B cell (primary cell): ENCODE results near the gene TAF4. TPM values are rescaled to one million over a fixed set of nuclear protein-coding genes. Genes with fewer than 3 reads are reported as not detected.

Experiments used
- ATAC-seq: fragments of 200-7000 bp; cut with Tn5 transposase; one replicate; pipeline ENCODE4 v1.10.0; 2021; ENCODE audit warnings: low read depth, mild to moderate bottlenecking, moderate number of reproducible peaks, moderate library complexity
- CTCF ChIA-PET: fragments of 350-600 bp; sonication (Branson Sonifier 250); formaldehyde crosslinking; loops from one replicate; lab custom pipeline; 2021; ENCODE audit warnings: antibody characterized with exemption, inconsistent platforms; lab: Charles Lee
- POLR2A ChIA-PET: fragments of 350-600 bp; sonication (Branson Sonifier 250); formaldehyde crosslinking; loops from one replicate; lab custom pipeline; 2021; ENCODE audit warnings: antibody characterized with exemption; lab: Charles Lee
- DNase-seq: peaks from one replicate; pipeline ENCODE4 v3.0.0; 2013
- H2AFZ ChIP-seq: 2 replicates; pipeline ENCODE4 v1.6.1; 2012; ENCODE audit warnings: mild to moderate bottlenecking, low read depth, low read length; ENCODE audit not compliant: insufficient read depth, poor library complexity, severe bottlenecking
- H3K27ac ChIP-seq, 2 donors: 1 replicate in 1 of 2; 2 replicates in 1 of 2; pipeline ENCODE4 v1.5.1; 2012 to 2013; ENCODE audit warnings: low read length in 2 of 2, mild to moderate bottlenecking in 2 of 2, moderate library complexity in 1 of 2
- H3K27me3 ChIP-seq, 4 experiments: fragments of 200-600 bp in 1 of 4; sonication (generic) in 1 of 4; replicated peaks in 1 of 4; 1 replicate in 2 of 4; 2 replicates in 2 of 4; pipeline versions ENCODE4 v1.6.1 to v1.7.0; 2013 to 2016; ENCODE audit warnings: low read length in 3 of 4, mild to moderate bottlenecking in 2 of 4, mixed read lengths in 1 of 4, moderate library complexity in 1 of 4; ENCODE audit not compliant: insufficient read depth in 4 of 4, control insufficient read depth in 3 of 4; ENCODE audit errors: control extremely low read depth in 1 of 4
- H3K36me3 ChIP-seq, 2 experiments: replicated peaks in 1 of 2; 1 replicate in 1 of 2; 2 replicates in 1 of 2; pipeline versions ENCODE4 v1.6.1 to v1.7.1; 2013; ENCODE audit warnings: low read length in 1 of 2; ENCODE audit not compliant: insufficient read depth in 2 of 2, control insufficient read depth in 1 of 2; ENCODE audit errors: control extremely low read depth in 1 of 2, extremely low read depth in 1 of 2
- H3K4me1 ChIP-seq, 2 donors: fragments of 200-600 bp in 1 of 2; sonication (generic) in 1 of 2; 1 replicate in 1 of 2; 2 replicates in 1 of 2; pipeline versions ENCODE4 v1.5.1 to v1.6.1; 2013 to 2017; ENCODE audit warnings: low read length in 2 of 2; ENCODE audit not compliant: control insufficient read depth in 2 of 2, insufficient read depth in 2 of 2
- H3K4me2 ChIP-seq: replicated peaks from 2 replicates; pipeline ENCODE3; 2012; ENCODE audit warnings: mild to moderate bottlenecking, low read depth, low read length; ENCODE audit not compliant: poor library complexity, severe bottlenecking
- H3K4me3 ChIP-seq, 5 experiments: fragments of 200-600 bp in 1 of 5; sonication (generic) in 1 of 5; 1 replicate in 3 of 5; 2 replicates in 2 of 5; pipeline versions ENCODE4 v1.5.1 to v1.7.0; 2011 to 2016; ENCODE audit warnings: low read length in 4 of 5, mild to moderate bottlenecking in 4 of 5, low read depth in 2 of 5, control low read depth in 1 of 5, moderate library complexity in 1 of 5; ENCODE audit not compliant: insufficient read depth in 1 of 5; ENCODE audit errors: control extremely low read depth in 1 of 5, extremely low read depth in 1 of 5
- H3K79me2 ChIP-seq: fragments of 200-600 bp; sonication (generic); one replicate; pipeline ENCODE4 v1.6.0; 2016; ENCODE audit warnings: low read length; ENCODE audit not compliant: control insufficient read depth, insufficient read depth
- H3K9ac ChIP-seq: fragments of 200-600 bp; sonication (generic); 2 replicates; pipeline ENCODE4 v1.6.1; 2017; ENCODE audit warnings: mild to moderate bottlenecking, low read length, moderate library complexity
- H3K9me3 ChIP-seq, 3 donors: one replicate each; pipeline versions ENCODE4 v1.6.1 to v1.7.1; 2013; ENCODE audit warnings: low read length in 2 of 3; ENCODE audit not compliant: control insufficient read depth in 2 of 3, insufficient read depth in 1 of 3; ENCODE audit errors: control extremely low read depth in 1 of 3
- H4K20me1 ChIP-seq: 2 replicates; pipeline ENCODE4 v1.6.0; 2012; ENCODE audit warnings: mild to moderate bottlenecking, low read length; ENCODE audit not compliant: insufficient read depth, control insufficient read depth, poor library complexity, severe bottlenecking
- H3K27ac Mint-ChIP-seq: one replicate; pipeline ENCODE4 v1.8.0; 2021; ENCODE audit warnings: mixed read lengths
- H3K27me3 Mint-ChIP-seq: one replicate; pipeline ENCODE4 v1.8.0; 2021; ENCODE audit warnings: mixed read lengths
- H3K4me1 Mint-ChIP-seq: one replicate; pipeline ENCODE4 v1.8.0; 2021; ENCODE audit warnings: mixed read lengths
- H3K4me3 Mint-ChIP-seq: one replicate; pipeline ENCODE4 v1.8.0; 2021; ENCODE audit warnings: mixed read lengths
- H3K9me3 Mint-ChIP-seq: one replicate; pipeline ENCODE4 v1.8.0; 2022; ENCODE audit warnings: mixed read lengths; ENCODE audit not compliant: insufficient read depth
- EZH2 ChIP-seq: IDR thresholded peaks from 2 replicates; pipeline ENCODE4 v1.6.1; 2012; ENCODE audit warnings: borderline replicate concordance, low read depth, mild to moderate bottlenecking, moderate library complexity, low read length; ENCODE audit not compliant: insufficient read depth, poor library complexity, severe bottlenecking
- WGBS: methylation state at CpG from one replicate; pipeline ENCODE4 v1.1.5; 2013; ENCODE audit warnings: missing lambda C conversion rate; ENCODE audit not compliant: insufficient coverage; 5-methylcytosine and 5-hydroxymethylcytosine counted together
- intact Hi-C: fragments of 100-400 bp; cut with micrococcal nuclease; formaldehyde crosslinking; loops from one replicate; pipeline ENCODE4 v1.10.0; 2022
- polyA plus RNA-seq: library from polyadenylated mRNA; depleted of rRNA; stranded (reverse); fragments of >200 nt; gene quantifications from 2 replicates; pipeline ENCODE4 v1.2.3, GENCODE V29; 2012
- total RNA-seq, 2 donors: library from RNA; stranded (reverse); fragments of 120-200 nt in 1 of 2; gene quantifications; 1 replicate in 1 of 2; 2 replicates in 1 of 2; pipeline versions ENCODE4 v1.2.3 to v1.2.4, GENCODE V29; 2013 to 2022
- TF ChIP-seq, protein P1 (sequence below): fragments of 200-600 bp; IDR thresholded peaks from one replicate; pipeline ENCODE4 v1.8.0; 2022; ENCODE audit warnings: antibody characterized with exemption, mild to moderate bottlenecking

The TAF4 gene
- total and polyA plus RNA-seq, 2 donors (not counting 1 experiment from before 2014, with no cell fraction given) = 13.9 to 39.5 TPM

GRCh38 chr20:62001178-62001715 is 64.4 kb downstream of the TAF4 start:
- DNase-seq (no peak), ATAC-seq (no peak)
- no peak overlapping the region for H3K27ac ChIP-seq
- H3K27me3 Mint-ChIP-seq = no peaks in the 10 kb centered on the region
- H3K27me3 ChIP-seq = no peaks in the 10 kb centered on the region
- H3K4me1 Mint-ChIP-seq = peaks cover 2% of the 10 kb centered on the region
- intact Hi-C loops = no loop called here
- POLR2A ChIA-PET = no interaction called here
- peaks cover 3% of the 10 kb centered on the region for H3K79me2 ChIP-seq
- H2AFZ ChIP-seq = no peak overlapping the region
- 96% methylated on average over 17 of the region's 18 CpGs for WGBS
- H3K36me3 ChIP-seq = peaks cover 3 to 76% of the 10 kb centered on the region in 2 experiments
- no peaks in the 10 kb centered on the region for H3K9me3 ChIP-seq
- H4K20me1 ChIP-seq = no peaks in the 10 kb centered on the region
- H3K27ac Mint-ChIP-seq = no peak overlapping the region
- peaks cover 0 to 4% of the 10 kb centered on the region in 2 donors for H3K4me1 ChIP-seq
- H3K4me3 ChIP-seq = no peak overlapping the region
- H3K4me3 Mint-ChIP-seq = no peak overlapping the region
- no peaks in the 10 kb centered on the region for H3K9me3 Mint-ChIP-seq
- no peak overlapping the region for H3K9ac ChIP-seq
- CTCF ChIA-PET = interaction anchor here (1.8 kb wide), 1 partner anchor 10 kb away, joined by 6 read pairs; no protein-coding TSS in a partner anchor
- H3K4me2 ChIP-seq = no peak overlapping the region
- TF ChIP-seq EZH2 = no peak
- TF ChIP-seq, protein P1, sequence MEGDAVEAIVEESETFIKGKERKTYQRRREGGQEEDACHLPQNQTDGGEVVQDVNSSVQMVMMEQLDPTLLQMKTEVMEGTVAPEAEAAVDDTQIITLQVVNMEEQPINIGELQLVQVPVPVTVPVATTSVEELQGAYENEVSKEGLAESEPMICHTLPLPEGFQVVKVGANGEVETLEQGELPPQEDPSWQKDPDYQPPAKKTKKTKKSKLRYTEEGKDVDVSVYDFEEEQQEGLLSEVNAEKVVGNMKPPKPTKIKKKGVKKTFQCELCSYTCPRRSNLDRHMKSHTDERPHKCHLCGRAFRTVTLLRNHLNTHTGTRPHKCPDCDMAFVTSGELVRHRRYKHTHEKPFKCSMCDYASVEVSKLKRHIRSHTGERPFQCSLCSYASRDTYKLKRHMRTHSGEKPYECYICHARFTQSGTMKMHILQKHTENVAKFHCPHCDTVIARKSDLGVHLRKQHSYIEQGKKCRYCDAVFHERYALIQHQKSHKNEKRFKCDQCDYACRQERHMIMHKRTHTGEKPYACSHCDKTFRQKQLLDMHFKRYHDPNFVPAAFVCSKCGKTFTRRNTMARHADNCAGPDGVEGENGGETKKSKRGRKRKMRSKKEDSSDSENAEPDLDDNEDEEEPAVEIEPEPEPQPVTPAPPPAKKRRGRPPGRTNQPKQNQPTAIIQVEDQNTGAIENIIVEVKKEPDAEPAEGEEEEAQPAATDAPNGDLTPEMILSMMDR = no peak

- WGBS = 84% methylated on average over 18 of the region's 19 CpGs
Observed at GRCh38 chr20:61998343-61999121, 67.1 kb downstream of the TAF4 start.

More at GRCh38 chr20:61998343-61999121, 67.1 kb downstream of the TAF4 start:
- H3K4me2 ChIP-seq = no peak overlapping the region
- CTCF ChIA-PET = no interaction called here
- Mint-ChIP-seq H3K9me3 (no peaks in the 10 kb centered on the region), H3K4me1 (peaks cover 2% of the 10 kb centered on the region), H3K27me3 (no peaks in the 10 kb centered on the region), H3K27ac (no peak overlapping the region), H3K4me3 (no peak overlapping the region)
- no peak for DNase-seq
- no peak overlapping the region for H3K4me3 ChIP-seq
- intact Hi-C loops = no loop called here
- peak; percentile 45 for ATAC-seq
- POLR2A ChIA-PET = no interaction called here
- H3K36me3 ChIP-seq = peaks cover 3 to 73% of the 10 kb centered on the region in 2 experiments
- no peak overlapping the region for H3K9ac ChIP-seq
- no peaks in the 10 kb centered on the region for H3K27me3 ChIP-seq
- H3K9me3 ChIP-seq = peaks cover 0 to under 1% (median 0%) of the 10 kb centered on the region in 3 donors
- H3K4me1 ChIP-seq = peaks cover 0 to 4% of the 10 kb centered on the region in 2 donors
- H3K27ac ChIP-seq = no peak overlapping the region
- TF ChIP-seq EZH2 = no peak
- TF ChIP-seq, protein P1 = no peak
- no peaks in the 10 kb centered on the region for H4K20me1 ChIP-seq
- no peaks in the 10 kb centered on the region for H3K79me2 ChIP-seq
- no peak overlapping the region for H2AFZ ChIP-seq
